Liver (tissue), 9 donors: Measurements from ENCODE around the gene SMAP2. TPM values are rescaled to one million over a fixed set of nuclear protein-coding genes. Genes with fewer than 3 reads are reported as not detected.

Experiments used
- DNase-seq: peaks from one replicate; pipeline ENCODE4 v3.0.0-alpha.2; 2017; ENCODE audit warnings: low spot score
- H3K27ac ChIP-seq, 2 donors: one replicate each; pipeline ENCODE4 v1.7.0; 2013; ENCODE audit warnings: inconsistent platforms in 2 of 2, low read length in 2 of 2, control low read depth in 1 of 2, low read depth in 1 of 2, mild to moderate bottlenecking in 1 of 2
- H3K27me3 ChIP-seq, 4 donors: one replicate each; pipeline versions ENCODE4 v1.6.1 to v1.7.0; 2013; ENCODE audit warnings: low read length in 3 of 4, inconsistent platforms in 1 of 4, mild to moderate bottlenecking in 1 of 4, moderate library complexity in 1 of 4; ENCODE audit not compliant: control insufficient read depth in 4 of 4, insufficient read depth in 4 of 4
- H3K36me3 ChIP-seq, 4 donors: one replicate each; pipeline versions ENCODE4 v1.6.1 to v1.7.0; 2013; ENCODE audit warnings: low read length in 3 of 4, mild to moderate bottlenecking in 3 of 4, low read depth in 1 of 4, moderate library complexity in 1 of 4; ENCODE audit not compliant: control insufficient read depth in 4 of 4, insufficient read depth in 3 of 4
- H3K4me1 ChIP-seq, 4 donors: one replicate each; pipeline versions ENCODE4 v1.6.1 to v1.7.0; 2013; ENCODE audit warnings: low read length in 3 of 4, mild to moderate bottlenecking in 3 of 4, moderate library complexity in 1 of 4; ENCODE audit not compliant: control insufficient read depth in 4 of 4, insufficient read depth in 4 of 4
- H3K4me3 ChIP-seq, 3 donors: one replicate each; pipeline versions ENCODE4 v1.6.1 to v1.7.0; 2013; ENCODE audit warnings: low read length in 3 of 3, control low read depth in 1 of 3, low read depth in 1 of 3, mild to moderate bottlenecking in 1 of 3
- H3K9ac ChIP-seq, 2 donors: one replicate each; pipeline ENCODE4 v1.7.0; 2013; ENCODE audit warnings: low read length in 2 of 2, mild to moderate bottlenecking in 2 of 2, moderate library complexity in 2 of 2, control low read depth in 1 of 2, low read depth in 1 of 2
- H3K9me3 ChIP-seq, 4 donors: one replicate each; pipeline versions ENCODE4 v1.6.1 to v1.7.0; 2013; ENCODE audit warnings: low read length in 3 of 4; ENCODE audit not compliant: control insufficient read depth in 4 of 4
- CTCF ChIP-seq: fragments of 150-350 bp; IDR thresholded peaks from 2 replicates; pipeline ENCODE4 v1.5.1; 2017; ENCODE audit warnings: improper control_type of control experiment, low read depth, low read length; ENCODE audit not compliant: missing input control
- EGR1 ChIP-seq, 2 donors: IDR thresholded peaks; 2 replicates each; pipeline ENCODE4 v1.6.1; 2016 to 2018; ENCODE audit warnings: antibody characterized with exemption in 2 of 2, low read depth in 2 of 2
- FOXA1 ChIP-seq: IDR thresholded peaks from 2 replicates; pipeline ENCODE4 v1.6.1; 2016; ENCODE audit warnings: antibody characterized with exemption
- FOXA2 ChIP-seq: IDR thresholded peaks from 2 replicates; pipeline ENCODE4 v1.6.1; 2016; ENCODE audit warnings: antibody characterized with exemption
- GABPA ChIP-seq, 2 donors: IDR thresholded peaks in 1 of 2; conservative IDR thresholded peaks in 1 of 2; 2 replicates each; pipeline ENCODE4 v1.6.1; 2016; ENCODE audit warnings: antibody characterized with exemption in 2 of 2, mild to moderate bottlenecking in 1 of 2, moderate library complexity in 1 of 2
- HNF4A ChIP-seq, 2 donors: conservative IDR thresholded peaks; 2 replicates each; pipeline ENCODE4 v1.6.1; 2016; ENCODE audit warnings: antibody characterized with exemption in 2 of 2, mild to moderate bottlenecking in 2 of 2
- HNF4G ChIP-seq: IDR thresholded peaks from 2 replicates; pipeline ENCODE4 v1.6.1; 2016; ENCODE audit warnings: antibody characterized with exemption
- JUND ChIP-seq, 2 donors: IDR thresholded peaks; 2 replicates each; pipeline ENCODE4 v1.6.1; 2016; ENCODE audit warnings: antibody characterized with exemption in 2 of 2
- MAX ChIP-seq: IDR thresholded peaks from 2 replicates; pipeline ENCODE4 v1.6.1; 2016; ENCODE audit warnings: antibody characterized with exemption
- NR2F2 ChIP-seq: IDR thresholded peaks from 2 replicates; pipeline ENCODE4 v1.6.1; 2016; ENCODE audit warnings: antibody characterized with exemption
- RAD21 ChIP-seq, 2 donors: IDR thresholded peaks; 2 replicates each; pipeline ENCODE4 v1.6.1; 2016; ENCODE audit warnings: antibody characterized with exemption in 2 of 2, mild to moderate bottlenecking in 2 of 2
- REST ChIP-seq: IDR thresholded peaks from 2 replicates; pipeline ENCODE4 v1.6.1; 2016; ENCODE audit warnings: antibody characterized with exemption, mild to moderate bottlenecking
- RXRA ChIP-seq, 2 donors: IDR thresholded peaks; 2 replicates each; pipeline ENCODE4 v1.6.1; 2017 to 2018; ENCODE audit warnings: antibody characterized with exemption in 2 of 2, mild to moderate bottlenecking in 1 of 2
- SP1 ChIP-seq: IDR thresholded peaks from 2 replicates; pipeline ENCODE4 v1.6.1; 2018; ENCODE audit warnings: antibody characterized with exemption, mild to moderate bottlenecking
- TAF1 ChIP-seq: conservative IDR thresholded peaks from 2 replicates; pipeline ENCODE4 v1.6.1; 2016; ENCODE audit warnings: antibody characterized with exemption, mild to moderate bottlenecking
- YY1 ChIP-seq: IDR thresholded peaks from 2 replicates; pipeline ENCODE4 v1.6.1; 2016; ENCODE audit warnings: antibody characterized with exemption, mild to moderate bottlenecking
- ZBTB33 ChIP-seq: IDR thresholded peaks from 2 replicates; pipeline ENCODE4 v1.6.1; 2016; ENCODE audit warnings: antibody characterized with exemption
- WGBS: extraction: QIAGEN DNeasy Blood & Tissue Kit; methylation state at CpG from one replicate; pipeline ENCODE4 v1.1.7; 2013; 5-methylcytosine and 5-hydroxymethylcytosine counted together
- polyA plus RNA-seq, 2 donors: library from polyadenylated mRNA; stranded (reverse) in 1 of 2; unstranded in 1 of 2; fragments of 200-250 nt in 1 of 2; fragments of >200 nt in 1 of 2; fragmentation: Nextera tagmentation in 1 of 2; extraction: Ambion mirVana in 1 of 2; gene quantifications; one replicate each; pipeline versions ENCODE4 v1.2.1 to v1.2.3, GENCODE V29; 2013 to 2015
- total RNA-seq, 2 donors: library from RNA; depleted of rRNA; stranded (reverse); fragments of >200 nt; gene quantifications; one replicate each; pipeline ENCODE4 v1.2.3, GENCODE V29; 2014
- donor health status: healthy.
- donor health status: healthy.
- donor health status: healthy.
- donor health status: healthy.
- donor health status: healthy.

Gene SMAP2
- total and polyA plus RNA-seq, 4 donors = 20.0 to 36.8 (median 29.8) TPM

- Histone ChIP-seq H3K27ac (no peak overlapping the region), H3K4me1 (no peaks in the 10 kb centered on the region), H3K27me3 (no peaks in the 10 kb centered on the region), H3K9ac (no peak overlapping the region), H3K9me3 (no peaks in the 10 kb centered on the region), H3K36me3 (no peaks in the 10 kb centered on the region), H3K4me3 (no peak overlapping the region)
- 92% methylated on average over 4 of the region's 4 CpGs for WGBS
- TF ChIP-seq RAD21 (IDR thresholded peaks at IDR 0.05) = no peak
- TF ChIP-seq HNF4A (conservative IDR thresholded peaks at IDR 0.05) = no peak
- TF ChIP-seq RXRA (IDR thresholded peaks at IDR 0.05) = no peak
- no peak for TF ChIP-seq FOXA2
- no peak for TF ChIP-seq ZBTB33
- no peak for TF ChIP-seq GABPA (IDR thresholded peaks at IDR 0.05 in 1 of 2, conservative IDR thresholded peaks at IDR 0.05 in 1 of 2)
- TF ChIP-seq NR2F2 = no peak
- no peak for TF ChIP-seq HNF4G
- no peak for TF ChIP-seq EGR1 (IDR thresholded peaks at IDR 0.05; ENCODE audit: low read depth in 2 of 2)
- no peak for TF ChIP-seq YY1
- TF ChIP-seq TAF1 = no peak
- no peak for TF ChIP-seq SP1
- no peak for TF ChIP-seq FOXA1
- TF ChIP-seq REST = no peak
- TF ChIP-seq CTCF = no peak
- DNase-seq = no peak
Measured at GRCh38 chr1:40361637-40362036, 11.9 kb upstream of the SMAP2 start.

- no peak overlapping the region for H3K27ac ChIP-seq
- no peaks in the 10 kb centered on the region for H3K27me3 ChIP-seq
- H3K9me3 ChIP-seq = no peaks in the 10 kb centered on the region
- H3K4me3 ChIP-seq = no peak overlapping the region
- 93% methylated on average over 2 of the region's 2 CpGs for WGBS
- H3K9ac ChIP-seq = no peak overlapping the region
- H3K36me3 ChIP-seq = no peaks in the 10 kb centered on the region
- DNase-seq = no peak
- no peaks in the 10 kb centered on the region for H3K4me1 ChIP-seq
- TF ChIP-seq JUND (IDR thresholded peaks at IDR 0.05) (no peak), NR2F2 (no peak), FOXA1 (no peak), GABPA (IDR thresholded peaks at IDR 0.05 in 1 of 2, conservative IDR thresholded peaks at IDR 0.05 in 1 of 2) (no peak), SP1 (no peak), RXRA (IDR thresholded peaks at IDR 0.05) (no peak), HNF4A (conservative IDR thresholded peaks at IDR 0.05) (no peak), RAD21 (IDR thresholded peaks at IDR 0.05) (no peak), MAX (no peak), HNF4G (no peak), ZBTB33 (no peak), YY1 (no peak), EGR1 (IDR thresholded peaks at IDR 0.05; ENCODE audit: low read depth in 2 of 2) (no peak), REST (no peak), TAF1 (no peak)
Measured at GRCh38 chr1:40362199-40362598, 11.3 kb upstream of the SMAP2 start.
